Midbrain (tissue), 1 donor: ENCODE measurements around the gene DPF1.
"Not testable (repeated sequence)": the region's sequence is repeated elsewhere in the genome, so short reads cannot be mapped to it uniquely, and the experiment has no call there.

Experiments
- DNase-seq: peaks from one replicate; lab custom pipeline; 2025; lab: John Stamatoyannopoulos, UW

DPF1 gene

GRCh38 chr19:38250821-38251563 lies 27.0 kb upstream of the DPF1 start:
- peak; percentile 74 for DNase-seq

- DNase-seq, result no peak
Observed at GRCh38 chr19:38250428-38250820, 26.4 kb upstream of the DPF1 start.

- no peak for DNase-seq
Observed at GRCh38 chr19:38248421-38248820, 24.4 kb upstream of the DPF1 start.

GRCh38 chr19:38247734-38248268 lies 23.8 kb upstream of the DPF1 start:
- DNase-seq, result peak; percentile 49

GRCh38 chr19:38247126-38247525 lies 23.1 kb upstream of the DPF1 start:
- no peak for DNase-seq

- DNase-seq, result no peak
Observed at GRCh38 chr19:38245826-38246498, 21.9 kb upstream of the DPF1 start.

- DNase-seq, result no peak
Observed at GRCh38 chr19:38243279-38243673, 19.3 kb upstream of the DPF1 start.

- no peak for DNase-seq
Observed at GRCh38 chr19:38239816-38240215, 15.8 kb upstream of the DPF1 start.

GRCh38 chr19:38234615-38235014 lies 10.6 kb upstream of the DPF1 start:
- DNase-seq, result no peak

- DNase-seq, result peak; percentile 70
Observed at GRCh38 chr19:38233740-38234251, 9.8 kb upstream of the DPF1 start.

- DNase-seq, result no peak
Observed at GRCh38 chr19:38231918-38232317, 7.9 kb upstream of the DPF1 start.

- not testable (repeated sequence) for DNase-seq
Observed at GRCh38 chr19:38230506-38231133, 6.6 kb upstream of the DPF1 start.

- peak; percentile 94 for DNase-seq
Observed at GRCh38 chr19:38229585-38230073, 5.6 kb upstream of the DPF1 start.

GRCh38 chr19:38228491-38229439 lies 4.7 kb upstream of the DPF1 start:
- peak; percentile 4 for DNase-seq

GRCh38 chr19:38228005-38228377 lies 4.0 kb upstream of the DPF1 start:
- DNase-seq, result no peak

- DNase-seq, result no peak
Observed at GRCh38 chr19:38227287-38228004, 3.4 kb upstream of the DPF1 start.

GRCh38 chr19:38224863-38225218 lies 819 bp upstream of the DPF1 start:
- not testable (repeated sequence) for DNase-seq

GRCh38 chr19:38223617-38224013 lies 407 bp downstream of the DPF1 start:
- no peak for DNase-seq

- no peak for DNase-seq
Observed at GRCh38 chr19:38223119-38223523, 901 bp downstream of the DPF1 start.

- DNase-seq, result no peak
Observed at GRCh38 chr19:38221919-38222830, 1.8 kb downstream of the DPF1 start.
